ENCODE data around the gene SELENON. TPM values are rescaled to one million over a fixed set of nuclear protein-coding genes. Genes with fewer than 3 reads are reported as not detected.

Gene SELENON
- total and polyA plus RNA-seq, 5 experiments from 2014 or later, result 2.6 to 20.4 (median 7.0) TPM

DNA sequence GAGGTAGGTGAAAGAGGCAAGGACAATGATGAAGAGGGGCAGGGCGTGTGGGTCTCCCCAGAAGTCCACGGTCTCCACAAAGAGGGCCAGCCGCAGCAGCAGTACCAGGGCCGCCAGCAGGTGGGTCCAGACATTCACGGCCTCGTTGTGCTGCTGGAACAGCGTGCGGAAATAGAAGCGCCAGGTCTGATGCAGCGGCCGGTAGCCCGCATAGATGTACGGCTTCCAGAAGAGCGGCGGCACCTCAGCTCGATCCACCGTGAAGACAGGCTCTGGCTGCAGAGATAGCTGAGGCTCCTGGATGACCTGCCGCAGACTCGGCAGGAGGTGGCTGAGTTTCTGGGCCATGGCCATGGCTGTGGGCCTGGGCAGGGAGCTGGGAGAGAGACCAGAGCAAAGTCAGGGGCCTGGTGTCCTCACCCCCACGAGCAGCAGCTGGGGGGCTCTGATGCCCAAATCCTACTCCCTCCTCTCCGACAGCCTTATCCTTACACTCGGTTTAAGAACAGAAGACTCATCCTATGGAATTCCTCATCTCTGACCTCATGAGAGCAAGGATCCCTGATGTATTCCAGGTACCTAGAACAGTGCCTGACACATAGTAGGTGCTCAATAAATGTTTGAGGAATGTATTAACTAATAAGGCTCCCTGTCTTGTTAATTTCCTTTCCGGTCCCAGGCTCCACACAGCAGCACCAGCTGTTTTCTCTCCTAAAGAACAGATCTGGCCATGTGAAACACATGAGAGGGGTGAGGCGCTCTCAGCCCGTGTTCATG, 63.7 kb downstream of the SELENON start:
- peaks cover 0 to 9% (median 3%) of the 10 kb centered on the region in 3 donors for H3K36me3 Mint-ChIP-seq
- ATAC-seq, result no peak
- H3K4me3 Mint-ChIP-seq, result no peak overlapping the region
- H3K9me3 Mint-ChIP-seq, result no peaks in the 10 kb centered on the region
- no peaks in the 10 kb centered on the region for H3K27me3 Mint-ChIP-seq
- no peak for DNase-seq
- H3K27ac Mint-ChIP-seq, result peak overlapping the region in 2 of 10 donors; percentile 82 to 84
- POLR2A ChIA-PET, result interaction anchor here (2.8 kb wide), 1 partner anchor 12 kb away, joined by 9 read pairs; the partner anchor contains the start of gene PAQR7
- H3K4me1 Mint-ChIP-seq, result peaks cover 13 to 25% (median 17%) of the 10 kb centered on the region in 4 donors

DNA sequence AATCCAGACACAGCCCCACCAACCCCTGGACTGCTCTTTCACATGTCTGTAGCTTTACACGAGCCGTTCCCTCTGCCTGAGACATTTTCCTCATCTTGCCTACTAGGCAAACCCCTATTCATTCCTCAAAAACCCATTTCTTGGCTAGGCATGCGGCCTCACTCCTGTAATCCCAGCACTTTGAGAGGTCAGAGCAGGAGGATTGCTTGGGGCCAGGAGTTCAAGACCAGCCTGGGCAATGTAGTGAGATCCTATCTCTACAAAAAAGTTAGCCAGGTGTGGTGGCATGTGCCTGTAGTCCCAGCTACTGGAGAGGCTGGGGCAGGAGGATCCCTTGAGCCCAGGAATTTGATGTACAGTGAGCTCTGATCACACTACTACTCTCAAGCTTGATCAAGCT, 64.4 kb downstream of the SELENON start:
- Mint-ChIP-seq H3K27me3 (no peaks in the 10 kb centered on the region), H3K4me3 (no peak overlapping the region), H3K4me1 (peaks cover 9 to 20% (median 10%) of the 10 kb centered on the region in 4 donors), H3K36me3 (peaks cover 0 to 9% (median 3%) of the 10 kb centered on the region in 3 donors), H3K27ac (peak overlapping the region in 2 of 10 donors; percentile 46 to 84), H3K9me3 (no peaks in the 10 kb centered on the region)
- POLR2A ChIA-PET, result interaction anchor here (0.6 kb wide), 1 partner anchor 311 kb away, joined by 3 read pairs; no protein-coding TSS in a partner anchor
- no peak for ATAC-seq
- DNase-seq, result no peak

DNA sequence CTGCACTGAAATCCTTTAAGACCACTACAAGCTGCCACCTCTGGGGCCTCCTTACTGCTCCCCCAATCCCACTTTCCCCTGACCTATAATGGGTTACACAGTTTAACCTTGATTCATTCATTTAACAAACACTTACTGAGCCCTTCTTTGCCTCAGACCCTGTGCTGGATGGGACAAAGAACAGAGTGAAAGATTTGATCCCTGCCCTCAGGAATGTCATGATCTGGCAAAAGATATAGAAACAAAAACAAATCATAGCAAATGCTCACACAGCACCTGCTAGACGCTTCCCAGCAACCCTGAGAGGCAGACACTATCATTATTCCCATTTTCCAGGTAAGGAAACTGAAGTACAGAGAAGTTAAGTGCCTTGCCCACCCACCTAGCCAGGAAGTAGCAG, 66.3 kb downstream of the SELENON start:
- Mint-ChIP-seq H3K4me3 (no peak overlapping the region), H3K27me3 (no peaks in the 10 kb centered on the region), H3K36me3 (peaks cover 0 to 9% (median 3%) of the 10 kb centered on the region in 3 donors), H3K27ac (peak overlapping the region in 1 of 10 donors; percentile 1), H3K4me1 (peaks cover 5 to 11% (median 6%) of the 10 kb centered on the region in 4 donors), H3K9me3 (no peaks in the 10 kb centered on the region)
- POLR2A ChIA-PET, result no interaction called here
- ATAC-seq (no peak), DNase-seq (no peak)

DNA sequence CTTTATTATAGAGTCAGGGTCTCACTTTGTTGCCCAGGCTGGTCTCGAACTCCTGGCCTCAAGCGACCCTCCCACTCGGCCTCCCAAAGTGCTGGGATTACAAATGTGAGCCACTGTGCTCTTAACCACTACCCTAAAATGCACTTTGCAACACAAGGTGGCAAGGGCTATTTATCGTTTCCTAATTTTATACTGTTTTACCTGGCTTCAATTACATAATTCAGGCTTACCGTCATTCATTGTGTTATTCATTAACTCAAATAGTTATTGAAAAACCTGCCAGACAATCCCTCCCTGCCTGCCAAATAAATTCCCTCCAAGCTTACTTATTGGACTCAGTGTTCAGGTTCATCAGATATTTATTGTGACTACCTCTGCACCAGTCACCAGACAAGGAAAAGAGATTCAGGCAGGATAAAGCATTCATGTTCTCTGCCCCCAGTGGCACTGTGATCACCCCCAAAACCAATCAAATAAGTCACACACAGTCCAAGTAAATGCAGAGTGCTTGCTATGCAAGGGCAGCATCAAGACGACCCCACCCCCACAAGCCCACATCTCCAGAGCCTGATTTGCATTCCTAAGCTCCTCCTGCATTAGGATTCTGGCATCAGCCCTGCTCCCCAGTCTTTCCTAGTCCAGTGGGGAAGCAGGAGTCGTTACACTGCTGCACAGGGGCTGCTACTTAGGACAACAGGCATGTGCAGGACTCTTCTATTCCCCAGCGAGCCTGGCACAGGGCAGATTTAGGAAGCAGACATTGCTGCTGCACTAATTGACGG, 67.4 kb downstream of the SELENON start:
- Mint-ChIP-seq H3K36me3 (peaks cover 0 to 7% (median 3%) of the 10 kb centered on the region in 3 donors), H3K4me3 (no peak overlapping the region), H3K4me1 (peaks cover 0 to 8% (median 1%) of the 10 kb centered on the region in 4 donors), H3K27ac (peak overlapping the region in 1 of 10 donors; percentile 33), H3K9me3 (no peaks in the 10 kb centered on the region), H3K27me3 (no peaks in the 10 kb centered on the region)
- DNase-seq (no peak), ATAC-seq (no peak)
- POLR2A ChIA-PET, result interaction anchor here (0.6 kb wide), 1 partner anchor 23 kb away, joined by 3 read pairs; no protein-coding TSS in a partner anchor

Other genes with a start within 250 kb of the SELENON start
- gene MAN1C1, start 183.4 kb upstream of the SELENON start, total RNA-seq, result 10 to 100 TPM; 46.0 to 47.2 TPM
- gene MAN1C1, start 183.4 kb upstream of the SELENON start, polyA plus RNA-seq, result 10 to 100 TPM; 11.3 to 48.3 (median 11.7) TPM
- 10 to 100 TPM; 50.0 to 56.4 TPM for gene MTFR1L, start 19.8 kb downstream of the SELENON start, total RNA-seq
- gene MTFR1L, start 19.8 kb downstream of the SELENON start, polyA plus RNA-seq, result 10 to 100 TPM; 34.3 to 42.6 (median 40.9) TPM
- not detected for gene AUNIP, start 59.3 kb downstream of the SELENON start, total RNA-seq
- not detected for gene AUNIP, start 59.3 kb downstream of the SELENON start, polyA plus RNA-seq
- gene PAQR7, start 75.5 kb downstream of the SELENON start, total RNA-seq, result 1 to 10 TPM; 6.3 to 6.5 TPM
- under 1 TPM; 0.08 to 0.32 (median 0.30) TPM for gene PAQR7, start 75.5 kb downstream of the SELENON start, polyA plus RNA-seq
- 10 to 100 TPM; 83.3 to 86.0 TPM for gene STMN1, start 106.2 kb downstream of the SELENON start, total RNA-seq
- 100 to 1,000 TPM; 197 to 238 (median 205) TPM for gene STMN1, start 106.2 kb downstream of the SELENON start, polyA plus RNA-seq
- gene PAFAH2, start 197.9 kb downstream of the SELENON start, total RNA-seq, result 10 to 100 TPM; 24.6 to 25.4 TPM
- gene PAFAH2, start 197.9 kb downstream of the SELENON start, polyA plus RNA-seq, result 10 to 100 TPM; 16.4 to 25.5 (median 17.3) TPM
- under 1 TPM; 0.19 to 0.26 TPM for gene EXTL1, start 221.6 kb downstream of the SELENON start, total RNA-seq
- gene EXTL1, start 221.6 kb downstream of the SELENON start, polyA plus RNA-seq, result not detected
- not detected for gene SLC30A2, start 245.9 kb downstream of the SELENON start, total RNA-seq
- gene SLC30A2, start 245.9 kb downstream of the SELENON start, polyA plus RNA-seq, result under 1 TPM in 1 of 3 donors, not detected in 2; 0.16 TPM